HepG2 (cell line): ENCODE results near the gene COPS7A. TPM values are rescaled to one million over a fixed set of nuclear protein-coding genes. Genes with fewer than 3 reads are reported as not detected.

ENCODE experiments used
- CHCHD3 ChIP-seq: sonication (generic); formaldehyde crosslinking; IDR thresholded peaks from 2 replicates; pipeline ENCODE4 v1.8.0; 2022; ENCODE audit warnings: mild to moderate bottlenecking, missing genetic modification reagents, moderate library complexity
- EED ChIP-seq: sonication (generic); formaldehyde crosslinking; IDR thresholded peaks from 2 replicates; pipeline ENCODE4 v1.5.0; 2020; ENCODE audit warnings: mild to moderate bottlenecking, missing genetic modification reagents
- ETV5 ChIP-seq: IDR thresholded peaks from 2 replicates; pipeline ENCODE4 v1.6.1; 2018; ENCODE audit warnings: missing biosample characterization, missing genetic modification reagents, inconsistent platforms, borderline replicate concordance
- HNRNPUL1 ChIP-seq: fragments of 200-400 bp; formaldehyde crosslinking; IDR thresholded peaks from 2 replicates; pipeline ENCODE4 v1.6.1; 2017; ENCODE audit warnings: low read depth, mild to moderate bottlenecking, low read length, moderate library complexity
- MBD4 ChIP-seq: IDR thresholded peaks from 2 replicates; pipeline ENCODE4 v1.6.1; 2012; ENCODE audit warnings: low read length, inconsistent platforms, borderline replicate concordance
- MED13 ChIP-seq: sonication (generic); formaldehyde crosslinking; IDR thresholded peaks from 2 replicates; pipeline ENCODE4 v1.5.0; 2020; ENCODE audit warnings: missing genetic modification reagents
- RAD51 ChIP-seq: fragments of 450-650 bp; IDR thresholded peaks from 2 replicates; pipeline ENCODE4 v1.6.1; 2016; ENCODE audit warnings: borderline replicate concordance
- RBFOX2 ChIP-seq: fragments of 200-400 bp; formaldehyde crosslinking; IDR thresholded peaks from 2 replicates; pipeline ENCODE4 v1.6.1; 2017; ENCODE audit warnings: low read depth, mild to moderate bottlenecking, low read length
- SETDB1 ChIP-seq: sonication (generic); formaldehyde crosslinking; IDR thresholded peaks from 2 replicates; pipeline ENCODE4 v1.5.1; 2020; ENCODE audit warnings: missing genetic modification reagents, mild to moderate bottlenecking, borderline replicate concordance
- SP2 ChIP-seq: sonication (generic); formaldehyde crosslinking; IDR thresholded peaks from 2 replicates; pipeline ENCODE4 v1.5.1; 2020; ENCODE audit warnings: mild to moderate bottlenecking, missing genetic modification reagents
- SRY ChIP-seq: sonication (generic); formaldehyde crosslinking; IDR thresholded peaks from 2 replicates; pipeline ENCODE4 v1.8.0; 2022; ENCODE audit warnings: mild to moderate bottlenecking, missing genetic modification reagents
- SUZ12 ChIP-seq: fragments of 150-350 bp; IDR thresholded peaks from 2 replicates; pipeline ENCODE4 v1.6.1; 2014; ENCODE audit warnings: low read depth, low read length
- TBP ChIP-seq: sonication (generic); formaldehyde crosslinking; IDR thresholded peaks from 2 replicates; pipeline ENCODE4 v1.5.0; 2020; ENCODE audit warnings: missing genetic modification reagents
- YY1 ChIP-seq: IDR thresholded peaks from 2 replicates; pipeline ENCODE4 v1.6.1; 2011; ENCODE audit warnings: low read length, low read depth, moderate library complexity, mild to moderate bottlenecking; ENCODE audit not compliant: insufficient read depth, insufficient replicate concordance
- ZC3H4 ChIP-seq: sonication (generic); formaldehyde crosslinking; IDR thresholded peaks from 2 replicates; pipeline ENCODE4 v1.4.0; 2020; ENCODE audit warnings: missing genetic modification reagents, borderline replicate concordance
- ZNF205 ChIP-seq: IDR thresholded peaks from 2 replicates; pipeline ENCODE4 v1.6.1; 2018; ENCODE audit warnings: missing biosample characterization, missing genetic modification reagents
- ZNF441 ChIP-seq: sonication (generic); formaldehyde crosslinking; IDR thresholded peaks from 2 replicates; pipeline ENCODE4 v1.7.0; 2021; ENCODE audit warnings: missing genetic modification reagents, borderline replicate concordance
- ZNF567 ChIP-seq: sonication (generic); formaldehyde crosslinking; IDR thresholded peaks from 2 replicates; pipeline ENCODE4 v1.8.1; 2023; ENCODE audit warnings: mild to moderate bottlenecking, missing genetic modification reagents, borderline replicate concordance
- ZNF614 ChIP-seq: IDR thresholded peaks from 2 replicates; pipeline ENCODE4 v1.6.1; 2018; ENCODE audit warnings: missing biosample characterization, missing genetic modification reagents, inconsistent platforms, borderline replicate concordance
- ZNF773 ChIP-seq: sonication (generic); formaldehyde crosslinking; IDR thresholded peaks from 2 replicates; pipeline ENCODE4 v1.4.0; 2020; ENCODE audit warnings: missing genetic modification reagents, borderline replicate concordance
- polyA plus RNA-seq, 8 experiments: library from polyadenylated mRNA; depleted of rRNA in 3 of 8; stranded (reverse) in 7 of 8; unstranded in 1 of 8; fragments of >200 nt; fragmentation: Illumina TruSeq in 4 of 8; extraction: Trizol in 4 of 8; gene quantifications; 2 replicates each; pipeline versions ENCODE4 v1.2.1 to v1.2.3, GENCODE V29; 2011 to 2016; ENCODE audit warnings: low read depth in 4 of 8, missing spikeins in 1 of 8, mixed read lengths in 1 of 8; ENCODE audit not compliant: insufficient read depth in 1 of 8
- total RNA-seq, 5 experiments: library from RNA; depleted of rRNA; stranded (reverse); fragments of >200 nt; fragmentation: Illumina TruSeq; extraction: Trizol; gene quantifications; 2 replicates each; pipeline ENCODE4 v1.2.3, GENCODE V29; 2016; ENCODE audit warnings: low read depth in 1 of 5
- TF ChIP-seq, protein P1 (sequence below): sonication (generic); formaldehyde crosslinking; IDR thresholded peaks from 2 replicates; pipeline ENCODE4 v1.4.0; 2020; ENCODE audit warnings: missing genetic modification reagents
- TF ChIP-seq, protein P2 (sequence below): sonication (generic); formaldehyde crosslinking; IDR thresholded peaks from 2 replicates; pipeline ENCODE4 v1.4.0; 2020; ENCODE audit warnings: mild to moderate bottlenecking, low read depth, missing genetic modification reagents
- TF ChIP-seq, protein P3 (sequence below), 2 experiments: sonication (generic) in 1 of 2; formaldehyde crosslinking in 1 of 2; IDR thresholded peaks; 2 replicates each; pipeline versions ENCODE4 v1.5.1 to v1.6.1; 2011 to 2020; ENCODE audit warnings: borderline replicate concordance in 1 of 2, low read depth in 1 of 2, low read length in 1 of 2, mild to moderate bottlenecking in 1 of 2, missing genetic modification reagents in 1 of 2, moderate library complexity in 1 of 2

The COPS7A gene
- total and polyA plus RNA-seq, 2 of the 13 experiments (the other 11 are each of a cell fraction or from before 2014, with no cell fraction given) = 40.0 to 73.6 TPM

DNA sequence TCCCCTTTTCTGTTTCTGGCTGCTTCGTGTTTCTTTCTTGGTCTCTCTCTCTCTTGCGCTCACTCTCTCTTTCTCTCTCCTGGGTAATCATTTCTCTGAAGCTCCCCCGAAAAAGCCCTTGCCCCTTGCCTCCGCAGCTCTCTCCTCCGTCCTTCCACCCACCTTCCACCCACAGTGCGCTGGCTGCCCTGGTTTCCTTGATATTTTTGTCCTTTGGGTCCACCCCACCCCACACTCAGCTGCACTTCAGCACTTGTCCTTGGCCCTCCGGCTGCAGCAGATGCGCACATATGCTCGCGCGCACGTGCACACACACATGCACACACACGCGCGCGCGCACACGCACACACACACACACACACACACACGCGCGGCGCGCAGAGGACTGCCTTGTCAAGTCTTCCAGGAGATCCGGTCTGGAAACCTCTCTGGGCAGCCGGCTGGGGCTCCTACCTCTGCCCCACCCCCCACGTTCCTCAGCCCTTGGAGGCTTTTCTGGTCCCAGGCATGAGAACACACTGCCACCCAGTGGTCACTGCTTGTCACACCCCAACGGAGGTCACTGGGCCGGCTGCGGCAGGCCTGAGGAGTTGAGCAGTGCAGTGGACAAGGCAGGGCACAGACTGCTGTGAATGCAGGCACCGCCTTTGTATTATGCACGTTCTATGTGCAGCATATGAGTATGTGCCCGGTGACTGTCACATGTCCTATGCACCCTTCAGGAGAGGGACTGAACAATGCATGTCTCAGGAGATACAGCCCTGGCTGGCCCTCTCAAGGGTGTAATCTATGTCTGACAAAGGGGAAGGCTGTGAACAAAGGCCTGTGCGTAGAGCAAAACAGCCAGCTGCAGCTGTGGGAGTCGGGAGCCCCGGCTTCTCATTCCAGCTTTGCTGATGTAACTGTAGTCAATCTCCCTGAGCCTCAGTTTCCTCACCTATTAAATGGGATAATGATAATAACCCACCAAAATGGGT is 55.0 kb downstream of the COPS7A start (continued):
- peak; percentile 58 for TF ChIP-seq YY1
- TF ChIP-seq EED (CRISPR knock-in tag) = no peak
- no peak; the same call in 1 of the 2 replicates for TF ChIP-seq SP2
- peak; percentile 38; the same call in 1 of the 2 replicates for TF ChIP-seq RBFOX2
- TF ChIP-seq TBP (CRISPR knock-in tag) = no peak
- TF ChIP-seq ZNF773 (CRISPR knock-in tag) = no peak
- TF ChIP-seq MED13 (CRISPR knock-in tag) = no peak
- peak; percentile 64; the same call in 1 of the 2 replicates for TF ChIP-seq ZNF205 (CRISPR knock-in tag)
- 0 out of 2 replicates have a peak, but pooled peaks have one; percentile 24 for TF ChIP-seq ZNF567 (CRISPR knock-in tag)
- TF ChIP-seq, protein P1, sequence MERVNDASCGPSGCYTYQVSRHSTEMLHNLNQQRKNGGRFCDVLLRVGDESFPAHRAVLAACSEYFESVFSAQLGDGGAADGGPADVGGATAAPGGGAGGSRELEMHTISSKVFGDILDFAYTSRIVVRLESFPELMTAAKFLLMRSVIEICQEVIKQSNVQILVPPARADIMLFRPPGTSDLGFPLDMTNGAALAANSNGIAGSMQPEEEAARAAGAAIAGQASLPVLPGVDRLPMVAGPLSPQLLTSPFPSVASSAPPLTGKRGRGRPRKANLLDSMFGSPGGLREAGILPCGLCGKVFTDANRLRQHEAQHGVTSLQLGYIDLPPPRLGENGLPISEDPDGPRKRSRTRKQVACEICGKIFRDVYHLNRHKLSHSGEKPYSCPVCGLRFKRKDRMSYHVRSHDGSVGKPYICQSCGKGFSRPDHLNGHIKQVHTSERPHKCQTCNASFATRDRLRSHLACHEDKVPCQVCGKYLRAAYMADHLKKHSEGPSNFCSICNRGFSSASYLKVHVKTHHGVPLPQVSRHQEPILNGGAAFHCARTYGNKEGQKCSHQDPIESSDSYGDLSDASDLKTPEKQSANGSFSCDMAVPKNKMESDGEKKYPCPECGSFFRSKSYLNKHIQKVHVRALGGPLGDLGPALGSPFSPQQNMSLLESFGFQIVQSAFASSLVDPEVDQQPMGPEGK (CRISPR knock-in tag) = peak; percentile 88
- TF ChIP-seq, protein P2, sequence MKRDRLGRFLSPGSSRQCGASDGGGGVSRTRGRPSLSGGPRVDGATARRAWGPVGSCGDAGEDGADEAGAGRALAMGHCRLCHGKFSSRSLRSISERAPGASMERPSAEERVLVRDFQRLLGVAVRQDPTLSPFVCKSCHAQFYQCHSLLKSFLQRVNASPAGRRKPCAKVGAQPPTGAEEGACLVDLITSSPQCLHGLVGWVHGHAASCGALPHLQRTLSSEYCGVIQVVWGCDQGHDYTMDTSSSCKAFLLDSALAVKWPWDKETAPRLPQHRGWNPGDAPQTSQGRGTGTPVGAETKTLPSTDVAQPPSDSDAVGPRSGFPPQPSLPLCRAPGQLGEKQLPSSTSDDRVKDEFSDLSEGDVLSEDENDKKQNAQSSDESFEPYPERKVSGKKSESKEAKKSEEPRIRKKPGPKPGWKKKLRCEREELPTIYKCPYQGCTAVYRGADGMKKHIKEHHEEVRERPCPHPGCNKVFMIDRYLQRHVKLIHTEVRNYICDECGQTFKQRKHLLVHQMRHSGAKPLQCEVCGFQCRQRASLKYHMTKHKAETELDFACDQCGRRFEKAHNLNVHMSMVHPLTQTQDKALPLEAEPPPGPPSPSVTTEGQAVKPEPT (CRISPR knock-in tag) = no peak
- TF ChIP-seq, protein P3, sequence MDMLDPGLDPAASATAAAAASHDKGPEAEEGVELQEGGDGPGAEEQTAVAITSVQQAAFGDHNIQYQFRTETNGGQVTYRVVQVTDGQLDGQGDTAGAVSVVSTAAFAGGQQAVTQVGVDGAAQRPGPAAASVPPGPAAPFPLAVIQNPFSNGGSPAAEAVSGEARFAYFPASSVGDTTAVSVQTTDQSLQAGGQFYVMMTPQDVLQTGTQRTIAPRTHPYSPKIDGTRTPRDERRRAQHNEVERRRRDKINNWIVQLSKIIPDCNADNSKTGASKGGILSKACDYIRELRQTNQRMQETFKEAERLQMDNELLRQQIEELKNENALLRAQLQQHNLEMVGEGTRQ (IDR thresholded peaks at IDR 0.05; ENCODE audit: low read depth, low read length) = no peak
- TF ChIP-seq, protein P3 (CRISPR knock-in tag; IDR thresholded peaks at IDR 0.05; ENCODE audit: borderline replicate concordance) = 0 out of 2 replicates have a peak, but pooled peaks have one; percentile 5
- TF ChIP-seq SETDB1 (CRISPR knock-in tag) = no peak
- no peak; the same call in 1 of the 2 replicates for TF ChIP-seq CHCHD3 (CRISPR knock-in tag)
- no peak for TF ChIP-seq ZC3H4 (CRISPR knock-in tag)
- peak; percentile 82; the same call in 1 of the 2 replicates for TF ChIP-seq ZNF614 (CRISPR knock-in tag)
- TF ChIP-seq MBD4 = no peak
- TF ChIP-seq RAD51 = no peak
- no peak for TF ChIP-seq HNRNPUL1
- TF ChIP-seq ETV5 (CRISPR knock-in tag) = peak; percentile 63
- TF ChIP-seq SRY (CRISPR knock-in tag) = 0 out of 2 replicates have a peak, but pooled peaks have one; percentile 29
- TF ChIP-seq SUZ12 = no peak
- no peak; the same call in 1 of the 2 replicates for TF ChIP-seq ZNF441
